ENCODE measurements around the gene CTTNBP2. TPM values are rescaled to one million over a fixed set of nuclear protein-coding genes. Genes with fewer than 3 reads are reported as not detected.

Gene CTTNBP2
- total and polyA plus RNA-seq, 2 donors (not counting 1 experiment from before 2014, with no cell fraction given) = 0.04 to 0.27 TPM

GRCh38 chr7:117819558-117819957 is 53.7 kb downstream of the CTTNBP2 start:
- intact Hi-C loops (cut with micrococcal nuclease) = no loop called here
- POLR2A ChIA-PET = no interaction called here
- H3K4me3 Mint-ChIP-seq = no peak overlapping the region

GRCh38 chr7:117818232-117818631 is 55.0 kb downstream of the CTTNBP2 start:
- DNase-seq (no peak), ATAC-seq (ENCODE audit: low read depth) (no peak)
- no peaks in the 10 kb centered on the region for H3K36me3 ChIP-seq (replicated peaks in 1 of 2; ENCODE audit: control extremely low read depth in 1 of 2, control insufficient read depth in 1 of 2, extremely low read depth in 1 of 2, insufficient read depth in 2 of 2, low read length in 1 of 2)
- H4K20me1 ChIP-seq (ENCODE audit: control insufficient read depth, insufficient read depth, low read length, poor library complexity, severe bottlenecking) = no peaks in the 10 kb centered on the region
- POLR2A ChIA-PET = no interaction called here
- no peak overlapping the region for H3K27ac ChIP-seq (ENCODE audit: low read length in 2 of 2)
- no peak overlapping the region for H2AFZ ChIP-seq (ENCODE audit: insufficient read depth, low read depth, low read length, poor library complexity, severe bottlenecking)
- no peaks in the 10 kb centered on the region for H3K79me2 ChIP-seq (ENCODE audit: control insufficient read depth, insufficient read depth, low read length)
- no peak overlapping the region for H3K9ac ChIP-seq (ENCODE audit: low read length)
- no peaks in the 10 kb centered on the region for H3K9me3 ChIP-seq (ENCODE audit: control extremely low read depth in 1 of 3, control insufficient read depth in 2 of 3, insufficient read depth in 1 of 3, low read length in 2 of 3)
- H3K4me3 ChIP-seq (ENCODE audit: control extremely low read depth in 1 of 5, extremely low read depth in 1 of 5, insufficient read depth in 1 of 5, low read depth in 2 of 5, low read length in 4 of 5) = no peak overlapping the region
- Mint-ChIP-seq H3K27ac (no peak overlapping the region), H3K9me3 (ENCODE audit: insufficient read depth) (no peaks in the 10 kb centered on the region), H3K4me3 (no peak overlapping the region), H3K4me1 (no peaks in the 10 kb centered on the region), H3K27me3 (peaks cover 3% of the 10 kb centered on the region)
- TF ChIP-seq EZH2 (IDR thresholded peaks at IDR 0.05; ENCODE audit: borderline replicate concordance, insufficient read depth, low read depth, low read length, poor library complexity, severe bottlenecking) (no peak), CTCF (IDR thresholded peaks at IDR 0.05) (no peak)
- no peak overlapping the region for H3K4me2 ChIP-seq (replicated peaks; ENCODE audit: low read depth, low read length, poor library complexity, severe bottlenecking)
- WGBS (ENCODE audit: insufficient coverage) = 100% methylated on average over 1 of the region's 2 CpGs
- intact Hi-C loops (cut with micrococcal nuclease) = no loop called here
- no peaks in the 10 kb centered on the region for H3K4me1 ChIP-seq (ENCODE audit: control insufficient read depth in 2 of 2, insufficient read depth in 2 of 2, low read length in 2 of 2)
- CTCF ChIA-PET = no interaction called here
- H3K27me3 ChIP-seq (replicated peaks in 1 of 4; ENCODE audit: control extremely low read depth in 1 of 4, control insufficient read depth in 3 of 4, insufficient read depth in 4 of 4, low read length in 3 of 4) = no peaks in the 10 kb centered on the region

More at GRCh38 chr7:117819558-117819957, 53.7 kb downstream of the CTTNBP2 start:
- H3K9ac ChIP-seq (ENCODE audit: low read length) = no peak overlapping the region
- no peaks in the 10 kb centered on the region for H3K79me2 ChIP-seq (ENCODE audit: control insufficient read depth, insufficient read depth, low read length)
- CTCF ChIA-PET = no interaction called here
- Mint-ChIP-seq H3K27me3 (peaks cover 3% of the 10 kb centered on the region), H3K9me3 (ENCODE audit: insufficient read depth) (no peaks in the 10 kb centered on the region), H3K4me1 (no peaks in the 10 kb centered on the region), H3K27ac (no peak overlapping the region)
- no peak overlapping the region for H2AFZ ChIP-seq (ENCODE audit: insufficient read depth, low read depth, low read length, poor library complexity, severe bottlenecking)
- no peaks in the 10 kb centered on the region for H3K9me3 ChIP-seq (ENCODE audit: control extremely low read depth in 1 of 3, control insufficient read depth in 2 of 3, insufficient read depth in 1 of 3, low read length in 2 of 3)
- no peak overlapping the region for H3K27ac ChIP-seq (ENCODE audit: low read length in 2 of 2)
- no peak for ATAC-seq (ENCODE audit: low read depth)
- no peak overlapping the region for H3K4me2 ChIP-seq (replicated peaks; ENCODE audit: low read depth, low read length, poor library complexity, severe bottlenecking)
- H4K20me1 ChIP-seq (ENCODE audit: control insufficient read depth, insufficient read depth, low read length, poor library complexity, severe bottlenecking) = no peaks in the 10 kb centered on the region
- H3K4me3 ChIP-seq (ENCODE audit: control extremely low read depth in 1 of 5, extremely low read depth in 1 of 5, insufficient read depth in 1 of 5, low read depth in 2 of 5, low read length in 4 of 5) = no peak overlapping the region
- WGBS (ENCODE audit: insufficient coverage) = no CpG with 5 or more reads among the region's 2 CpGs
- H3K36me3 ChIP-seq (replicated peaks in 1 of 2; ENCODE audit: control extremely low read depth in 1 of 2, control insufficient read depth in 1 of 2, extremely low read depth in 1 of 2, insufficient read depth in 2 of 2, low read length in 1 of 2) = no peaks in the 10 kb centered on the region
- no peak for DNase-seq
- no peaks in the 10 kb centered on the region for H3K4me1 ChIP-seq (ENCODE audit: control insufficient read depth in 2 of 2, insufficient read depth in 2 of 2, low read length in 2 of 2)
- H3K27me3 ChIP-seq (replicated peaks in 1 of 4; ENCODE audit: control extremely low read depth in 1 of 4, control insufficient read depth in 3 of 4, insufficient read depth in 4 of 4, low read length in 3 of 4) = no peaks in the 10 kb centered on the region
- no peak for TF ChIP-seq EZH2 (IDR thresholded peaks at IDR 0.05; ENCODE audit: borderline replicate concordance, insufficient read depth, low read depth, low read length, poor library complexity, severe bottlenecking)
- TF ChIP-seq CTCF (IDR thresholded peaks at IDR 0.05) = no peak
